Fibroblast of lung (primary cell): ENCODE measurements around the gene KLK11.

Source experiments
- EZH2 ChIP-seq: IDR thresholded peaks from 2 replicates; pipeline ENCODE4 v1.5.1; 2012; ENCODE audit warnings: low read length, control low read depth, mild to moderate bottlenecking; ENCODE audit errors: missing control alignments
- TF ChIP-seq, protein P1 (sequence below), 2 donors: IDR thresholded peaks in 1 of 2; conservative IDR thresholded peaks in 1 of 2; 1 replicate in 1 of 2; 2 replicates in 1 of 2; pipeline ENCODE4 v1.5.1; 2011 to 2012; ENCODE audit warnings: low read length in 2 of 2, control low read depth in 1 of 2, inconsistent platforms in 1 of 2, low read depth in 1 of 2, mild to moderate bottlenecking in 1 of 2

DNA sequence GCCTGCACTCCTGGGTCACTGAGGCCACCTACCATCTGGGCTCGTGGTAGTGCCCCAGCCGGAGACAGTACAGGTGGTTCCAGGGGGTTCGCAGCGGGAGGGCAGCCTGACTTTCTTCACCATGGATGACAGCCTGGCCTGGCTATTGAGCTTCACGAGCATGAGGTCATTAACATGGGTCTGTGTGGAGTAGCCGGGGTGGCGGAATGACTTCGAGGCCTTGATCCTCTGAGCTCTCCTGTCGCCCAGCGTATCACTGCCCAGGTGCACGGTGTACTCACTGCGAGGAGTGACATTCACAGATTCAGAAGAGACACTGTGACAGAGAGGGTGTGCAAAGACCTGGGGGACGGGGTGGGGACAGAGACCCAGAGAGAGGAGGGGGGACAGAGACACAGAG lies 46.2 kb downstream of the KLK11 start:
- TF ChIP-seq, protein P1, sequence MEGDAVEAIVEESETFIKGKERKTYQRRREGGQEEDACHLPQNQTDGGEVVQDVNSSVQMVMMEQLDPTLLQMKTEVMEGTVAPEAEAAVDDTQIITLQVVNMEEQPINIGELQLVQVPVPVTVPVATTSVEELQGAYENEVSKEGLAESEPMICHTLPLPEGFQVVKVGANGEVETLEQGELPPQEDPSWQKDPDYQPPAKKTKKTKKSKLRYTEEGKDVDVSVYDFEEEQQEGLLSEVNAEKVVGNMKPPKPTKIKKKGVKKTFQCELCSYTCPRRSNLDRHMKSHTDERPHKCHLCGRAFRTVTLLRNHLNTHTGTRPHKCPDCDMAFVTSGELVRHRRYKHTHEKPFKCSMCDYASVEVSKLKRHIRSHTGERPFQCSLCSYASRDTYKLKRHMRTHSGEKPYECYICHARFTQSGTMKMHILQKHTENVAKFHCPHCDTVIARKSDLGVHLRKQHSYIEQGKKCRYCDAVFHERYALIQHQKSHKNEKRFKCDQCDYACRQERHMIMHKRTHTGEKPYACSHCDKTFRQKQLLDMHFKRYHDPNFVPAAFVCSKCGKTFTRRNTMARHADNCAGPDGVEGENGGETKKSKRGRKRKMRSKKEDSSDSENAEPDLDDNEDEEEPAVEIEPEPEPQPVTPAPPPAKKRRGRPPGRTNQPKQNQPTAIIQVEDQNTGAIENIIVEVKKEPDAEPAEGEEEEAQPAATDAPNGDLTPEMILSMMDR (conservative IDR thresholded peaks at IDR 0.05 in 1 of 2, IDR thresholded peaks at IDR 0.05 in 1 of 2; ENCODE audit: low read depth in 1 of 2, low read length in 2 of 2) = no peak
- TF ChIP-seq EZH2 = no peak
